Right lobe of liver (tissue), 6 donors: ENCODE results near the gene UBXN4. TPM values are rescaled to one million over a fixed set of nuclear protein-coding genes. Genes with fewer than 3 reads are reported as not detected.

Experiments used
- ATAC-seq, 4 donors: fragments of 200-7000 bp; cut with Tn5 transposase; one replicate each; pipeline ENCODE4 v1.9.1; 2020; ENCODE audit warnings: mild to moderate bottlenecking in 4 of 4, moderate library complexity in 4 of 4
- DNase-seq, 3 donors: peaks; one replicate each; pipeline ENCODE4 v3.0.0-alpha.2; 2020
- H3K27ac ChIP-seq, 3 donors: fragments of 200-600 bp; one replicate each; pipeline ENCODE4 v1.8.0; 2022
- H3K27me3 ChIP-seq, 2 donors: fragments of 200-600 bp; one replicate each; pipeline ENCODE4 v1.8.0; 2022
- H3K36me3 ChIP-seq, 4 donors: fragments of 200-600 bp; sonication (generic) in 1 of 4; one replicate each; pipeline versions ENCODE4 v1.5.1 to v1.8.0; 2017 to 2022; ENCODE audit warnings: control low read depth in 1 of 4
- H3K4me1 ChIP-seq, 4 donors: fragments of 200-600 bp; sonication (generic) in 1 of 4; one replicate each; pipeline versions ENCODE4 v1.5.1 to v1.8.0; 2017 to 2022; ENCODE audit warnings: control low read depth in 1 of 4
- H3K4me3 ChIP-seq, 3 donors: fragments of 200-600 bp; one replicate each; pipeline ENCODE4 v1.8.0; 2022
- H3K9me3 ChIP-seq, 4 donors: fragments of 200-600 bp; sonication (generic) in 1 of 4; one replicate each; pipeline versions ENCODE4 v1.5.1 to v1.8.0; 2017 to 2022; ENCODE audit warnings: control low read depth in 1 of 4
- POLR2A ChIP-seq: fragments of 450-650 bp; IDR thresholded peaks from one replicate; pipeline ENCODE4 v1.6.1; 2017; ENCODE audit warnings: antibody characterized with exemption, mild to moderate bottlenecking
- WGBS: methylation state at CpG from one replicate; pipeline ENCODE4 v1.1.6; 2018; ENCODE audit warnings: low coverage, low lambda C conversion rate; ENCODE audit not compliant: insufficient coverage; ENCODE audit errors: missing lambda C conversion rate; 5-methylcytosine and 5-hydroxymethylcytosine counted together
- intact Hi-C, 2 donors: fragments of 100-400 bp; cut with DNase I; formaldehyde crosslinking; loops; one replicate each; pipeline versions ENCODE4 v1.11.2 to v1.14.1; 2022
- total RNA-seq, 6 experiments: library from RNA; depleted of rRNA in 2 of 6; stranded (reverse); fragments of >200 nt in 2 of 6; fragmentation: NEBNext Ultra II Directional in 3 of 6; extraction: Animal tissue kit (Norgen Biotek cat#: 25700) in 3 of 6; gene quantifications; one replicate each; pipeline versions ENCODE4 v1.1.0 to v1.2.4, GENCODE V29; 2016 to 2023
- TF ChIP-seq, protein P1 (sequence below), 4 donors: fragments of 200-600 bp in 3 of 4; fragments of 450-650 bp in 1 of 4; IDR thresholded peaks; one replicate each; pipeline versions ENCODE4 v1.5.1 to v1.8.0; 2016 to 2022; ENCODE audit warnings: antibody characterized with exemption in 4 of 4, mild to moderate bottlenecking in 2 of 4
- donor health status: DM: no; HTN: yes; CAD: no.
- donor health status: DM: no; HTN: no; CAD: no.
- donor health status: DM: no; HTN: no; CAD: no.
- donor health status: DM: no; HTN: yes; CAD: no.
- donor health status: DM: no; HTN: yes; CAD: no.

Gene UBXN4
- total RNA-seq, 6 experiments from 2014 or later = 49.4 to 78.2 (median 62.5) TPM

DNA sequence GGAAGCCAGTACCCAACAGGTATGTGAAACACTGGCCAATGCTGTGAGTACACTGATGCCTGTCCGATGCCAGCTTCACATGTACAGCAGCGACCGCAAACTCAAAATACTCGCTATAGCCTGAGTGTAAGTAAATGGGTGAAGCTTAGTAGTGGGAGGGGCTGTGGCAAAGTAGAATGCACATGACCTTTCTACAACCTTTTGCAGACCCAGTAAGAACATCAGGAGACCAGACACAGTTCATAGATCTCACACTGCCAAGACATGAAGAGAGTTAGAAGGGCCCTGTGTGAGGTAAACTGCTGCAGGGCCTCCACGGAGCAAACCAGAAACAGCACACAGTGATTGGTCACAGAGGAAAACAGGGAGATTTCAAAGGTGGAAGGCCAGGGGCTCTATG lies 9.1 kb upstream of the UBXN4 start:
- Histone ChIP-seq H3K27ac (no peak overlapping the region), H3K4me1 (no peaks in the 10 kb centered on the region), H3K4me3 (no peak overlapping the region), H3K36me3 (no peaks in the 10 kb centered on the region), H3K27me3 (no peaks in the 10 kb centered on the region), H3K9me3 (no peaks in the 10 kb centered on the region)
- TF ChIP-seq, protein P1, sequence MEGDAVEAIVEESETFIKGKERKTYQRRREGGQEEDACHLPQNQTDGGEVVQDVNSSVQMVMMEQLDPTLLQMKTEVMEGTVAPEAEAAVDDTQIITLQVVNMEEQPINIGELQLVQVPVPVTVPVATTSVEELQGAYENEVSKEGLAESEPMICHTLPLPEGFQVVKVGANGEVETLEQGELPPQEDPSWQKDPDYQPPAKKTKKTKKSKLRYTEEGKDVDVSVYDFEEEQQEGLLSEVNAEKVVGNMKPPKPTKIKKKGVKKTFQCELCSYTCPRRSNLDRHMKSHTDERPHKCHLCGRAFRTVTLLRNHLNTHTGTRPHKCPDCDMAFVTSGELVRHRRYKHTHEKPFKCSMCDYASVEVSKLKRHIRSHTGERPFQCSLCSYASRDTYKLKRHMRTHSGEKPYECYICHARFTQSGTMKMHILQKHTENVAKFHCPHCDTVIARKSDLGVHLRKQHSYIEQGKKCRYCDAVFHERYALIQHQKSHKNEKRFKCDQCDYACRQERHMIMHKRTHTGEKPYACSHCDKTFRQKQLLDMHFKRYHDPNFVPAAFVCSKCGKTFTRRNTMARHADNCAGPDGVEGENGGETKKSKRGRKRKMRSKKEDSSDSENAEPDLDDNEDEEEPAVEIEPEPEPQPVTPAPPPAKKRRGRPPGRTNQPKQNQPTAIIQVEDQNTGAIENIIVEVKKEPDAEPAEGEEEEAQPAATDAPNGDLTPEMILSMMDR (IDR thresholded peaks at IDR 0.05) = no peak
- no peak for TF ChIP-seq POLR2A
- no peak for DNase-seq
- ATAC-seq = no peak
- WGBS = 96% methylated on average over 3 of the region's 5 CpGs
- intact Hi-C loops = no loop called here

DNA sequence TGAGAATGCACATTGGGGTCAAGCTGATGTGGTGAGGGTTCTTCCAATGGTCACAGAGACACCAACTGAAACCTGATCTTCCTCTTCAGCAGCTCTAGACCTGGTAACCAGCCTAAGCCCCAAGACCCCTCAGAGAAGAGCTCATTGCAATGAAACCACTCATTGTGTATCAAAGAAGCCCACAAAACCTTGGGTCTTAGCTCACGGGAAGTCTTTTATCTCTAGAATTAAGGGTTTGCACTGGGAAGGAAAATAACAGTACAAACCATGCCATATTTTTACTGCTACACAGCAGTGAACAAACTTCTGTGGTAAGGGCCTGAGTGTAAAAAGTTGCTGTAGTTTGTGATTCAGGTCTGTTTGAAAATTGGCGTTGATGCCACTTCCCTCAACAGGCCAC lies 8.6 kb upstream of the UBXN4 start:
- Histone ChIP-seq H3K9me3 (no peaks in the 10 kb centered on the region), H3K4me1 (no peaks in the 10 kb centered on the region), H3K27ac (no peak overlapping the region), H3K4me3 (no peak overlapping the region), H3K27me3 (no peaks in the 10 kb centered on the region), H3K36me3 (no peaks in the 10 kb centered on the region)
- ATAC-seq (no peak), DNase-seq (no peak)
- no peak for TF ChIP-seq POLR2A
- TF ChIP-seq, protein P1 (IDR thresholded peaks at IDR 0.05) = no peak
- WGBS = 94% methylated on average over 2 of the region's 2 CpGs
- intact Hi-C loops = no loop called here

DNA sequence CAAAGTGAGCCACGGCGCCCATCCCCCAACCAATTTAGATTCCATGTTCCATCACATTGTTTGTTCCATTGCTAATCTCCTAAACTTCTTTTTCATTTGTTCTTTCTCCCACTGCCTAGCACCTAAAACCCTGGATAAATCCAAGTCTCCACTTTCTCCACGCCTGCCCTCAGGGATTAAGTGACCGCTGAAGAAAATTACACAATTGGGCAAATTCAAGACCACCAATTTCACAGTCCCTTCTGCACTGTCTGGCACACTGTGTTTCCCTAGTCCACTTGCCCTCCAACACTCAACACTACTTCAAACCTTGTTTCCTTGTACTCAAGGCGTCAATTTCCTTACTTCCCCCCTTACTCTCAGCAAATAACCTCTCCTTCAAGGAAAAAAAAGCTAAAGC lies 5.1 kb upstream of the UBXN4 start:
- no peaks in the 10 kb centered on the region for H3K9me3 ChIP-seq
- TF ChIP-seq, protein P1 (IDR thresholded peaks at IDR 0.05) = no peak
- TF ChIP-seq POLR2A = no peak
- H3K36me3 ChIP-seq = no peaks in the 10 kb centered on the region
- DNase-seq (no peak), ATAC-seq (no peak)
- no peaks in the 10 kb centered on the region for H3K27me3 ChIP-seq
- H3K4me1 ChIP-seq = peaks cover 0 to 3% (median 0%) of the 10 kb centered on the region in 4 donors
- no peak overlapping the region for H3K4me3 ChIP-seq
- H3K27ac ChIP-seq = no peak overlapping the region
- intact Hi-C loops = no loop called here
- WGBS = 98% methylated on average over 3 of the region's 5 CpGs

DNA sequence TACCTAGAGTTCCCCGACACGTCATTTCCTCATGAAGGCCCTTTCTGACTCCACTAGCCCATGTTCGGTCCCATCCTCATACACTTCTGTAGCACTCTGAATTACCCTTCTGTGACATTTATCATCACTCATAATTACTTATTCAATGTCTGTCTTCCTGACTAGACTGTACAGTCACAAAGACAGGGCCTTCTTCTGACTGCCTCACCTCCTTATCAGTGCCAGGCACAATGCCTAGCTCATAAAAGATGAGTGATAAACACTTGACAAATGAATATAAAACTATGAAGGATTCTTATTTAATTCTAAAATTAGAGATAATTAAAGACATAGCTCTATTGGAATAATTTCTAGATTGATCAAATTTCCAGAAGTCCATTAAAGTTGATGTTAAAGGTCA lies 1.4 kb upstream of the UBXN4 start:
- no peak for DNase-seq
- H3K4me1 ChIP-seq = peaks cover 0 to 15% (median 0%) of the 10 kb centered on the region in 4 donors
- WGBS = 96% methylated on average over 3 of the region's 3 CpGs

More for the DNA sequence above, 1.4 kb upstream of the UBXN4 start:
- Histone ChIP-seq H3K4me3 (no peak overlapping the region), H3K36me3 (no peaks in the 10 kb centered on the region), H3K27me3 (no peaks in the 10 kb centered on the region), H3K27ac (no peak overlapping the region), H3K9me3 (no peaks in the 10 kb centered on the region)
- TF ChIP-seq POLR2A = no peak
- TF ChIP-seq, protein P1 (IDR thresholded peaks at IDR 0.05) = no peak
- intact Hi-C loops = no loop called here
- no peak for ATAC-seq
